HL-60/S4 (cell line): ENCODE measurements around the gene DTNB.

Source experiments
- in situ Hi-C: fragments of 300-500 bp; cut with MboI; formaldehyde crosslinking; loops from 2 replicates; pipeline ENCODE4 v1.14.3; 2022; ENCODE audit warnings: low sequenced_read_pairs

DTNB gene

DNA sequence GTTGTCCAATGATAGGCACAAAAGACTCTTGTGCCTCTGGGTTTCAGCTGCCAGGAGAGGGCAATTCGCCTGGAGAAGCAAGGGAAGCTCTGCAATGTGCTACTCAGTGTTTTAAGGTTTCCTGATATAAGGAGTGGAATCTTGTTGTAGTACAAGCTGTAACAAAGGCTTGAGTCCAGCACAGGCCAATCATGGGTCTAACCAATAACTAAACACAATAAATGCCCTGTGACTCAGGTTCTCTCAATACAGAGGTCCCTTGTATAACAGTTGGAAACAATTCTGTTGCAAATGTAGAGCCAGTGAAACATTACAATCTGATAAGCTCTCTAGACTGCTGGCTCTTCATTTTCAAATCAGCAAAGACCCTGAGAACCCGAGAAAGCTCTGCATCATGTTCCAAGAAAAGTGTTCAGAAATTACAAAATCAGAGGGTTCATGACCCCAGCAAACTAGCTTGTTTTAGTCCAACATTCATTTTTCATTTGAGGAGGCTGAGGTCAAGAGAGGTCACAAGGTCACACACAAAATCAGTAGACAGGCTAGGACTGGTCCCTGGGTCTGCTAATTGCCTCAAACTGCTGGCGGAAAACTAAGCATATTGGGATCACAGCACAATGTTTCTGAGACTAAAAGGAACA, 272.7 kb downstream of the DTNB start:
- in situ Hi-C loops: no loop called here

DNA sequence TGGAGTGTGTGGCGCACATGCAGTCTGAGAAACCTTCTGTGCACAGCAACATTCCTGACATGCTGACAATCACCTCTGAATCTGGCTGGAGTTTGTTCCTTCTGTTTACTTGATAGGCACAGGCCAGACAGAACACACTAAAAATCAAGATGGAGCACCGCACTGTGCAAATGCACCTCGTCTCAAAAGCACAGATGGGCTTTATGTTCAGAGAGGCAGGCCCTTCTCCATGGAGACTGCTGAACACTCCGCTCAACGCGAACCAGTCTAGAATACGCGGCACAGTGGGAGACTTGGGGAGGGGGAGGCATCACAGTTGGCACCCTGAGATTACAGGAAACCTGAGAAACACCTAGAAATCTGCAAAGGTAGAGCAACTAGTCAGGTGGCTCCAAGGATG, 273.2 kb downstream of the DTNB start:
- in situ Hi-C loops: no loop called here

DNA sequence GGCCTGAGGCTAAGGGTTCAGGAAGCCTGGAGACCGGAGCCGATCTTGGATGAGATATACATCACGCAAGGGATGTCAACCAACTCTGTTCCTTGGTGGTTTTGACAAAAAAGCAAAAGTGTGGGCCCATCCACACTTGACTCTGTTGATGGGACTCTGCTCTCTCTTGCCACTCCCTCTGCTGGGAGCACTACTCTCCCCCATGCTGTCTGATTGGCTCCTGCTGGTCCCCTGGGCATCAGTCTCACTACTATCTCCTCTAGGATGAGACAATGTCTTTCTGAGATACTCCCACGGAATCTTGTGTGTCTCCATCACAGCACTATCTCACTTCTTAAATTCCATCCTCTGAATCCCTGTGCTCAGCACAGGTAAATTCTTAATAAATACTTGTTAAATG, 274.8 kb downstream of the DTNB start:
- in situ Hi-C loops: no loop called here

DNA sequence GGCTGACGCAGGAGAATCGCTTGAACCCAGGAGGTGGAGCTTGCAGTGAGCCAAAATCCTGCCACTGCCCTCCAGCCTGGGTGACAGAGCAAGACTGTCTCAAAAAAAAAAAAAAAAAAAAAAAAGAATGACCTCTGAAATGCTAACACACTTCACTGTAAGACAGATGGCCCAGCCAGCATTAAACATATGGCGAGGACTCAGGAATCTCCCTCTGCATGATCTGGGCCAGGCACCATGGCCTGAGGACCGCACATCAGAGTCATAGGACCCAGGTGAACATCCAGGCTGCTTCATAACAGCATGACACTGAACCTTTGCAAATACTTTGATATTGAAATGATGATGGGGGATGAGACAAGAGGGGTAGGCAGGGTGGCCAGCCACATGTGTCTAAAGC, 275.6 kb downstream of the DTNB start:
- in situ Hi-C loops: no loop called here

DNA sequence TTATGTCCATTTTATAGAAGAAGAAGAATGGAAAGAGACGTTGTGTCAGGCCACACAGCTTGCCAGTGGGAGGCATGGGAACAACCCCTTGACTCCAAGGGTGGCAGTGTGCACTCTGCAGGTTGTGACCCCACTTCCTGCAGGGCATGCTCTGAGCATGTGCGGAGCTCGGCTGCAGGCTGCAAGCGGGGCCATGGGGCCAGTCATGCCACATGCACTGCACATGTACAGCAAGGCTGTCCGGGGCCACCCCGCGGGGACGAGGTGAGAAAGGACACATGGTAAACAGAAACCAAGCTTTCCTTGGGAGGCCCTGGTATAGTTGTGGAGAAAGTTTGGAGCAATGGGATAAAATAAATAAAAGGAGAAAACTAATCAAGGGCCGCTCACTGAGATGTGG, 284.2 kb downstream of the DTNB start:
- in situ Hi-C loops: no loop called here

DNA sequence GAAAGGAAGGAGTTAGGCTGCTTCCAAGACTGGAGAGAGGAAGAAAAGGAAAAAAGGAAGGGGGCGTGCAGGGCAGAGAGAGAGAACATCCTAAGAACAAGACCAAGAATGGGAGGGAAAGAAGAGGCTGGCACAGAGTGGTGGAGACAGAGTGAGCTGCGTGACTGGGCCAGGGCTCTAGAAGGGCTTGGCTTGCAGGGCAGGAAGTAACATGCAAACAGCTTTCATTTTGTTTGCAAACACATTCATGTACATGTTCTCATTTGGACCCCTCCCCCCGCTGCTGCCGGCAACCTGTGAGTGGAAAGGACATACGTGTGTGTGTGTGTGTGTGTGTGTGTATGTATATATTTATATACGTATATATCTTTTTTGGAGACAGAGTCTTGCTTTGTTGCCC, 284.9 kb downstream of the DTNB start:
- in situ Hi-C loops: no loop called here

DNA sequence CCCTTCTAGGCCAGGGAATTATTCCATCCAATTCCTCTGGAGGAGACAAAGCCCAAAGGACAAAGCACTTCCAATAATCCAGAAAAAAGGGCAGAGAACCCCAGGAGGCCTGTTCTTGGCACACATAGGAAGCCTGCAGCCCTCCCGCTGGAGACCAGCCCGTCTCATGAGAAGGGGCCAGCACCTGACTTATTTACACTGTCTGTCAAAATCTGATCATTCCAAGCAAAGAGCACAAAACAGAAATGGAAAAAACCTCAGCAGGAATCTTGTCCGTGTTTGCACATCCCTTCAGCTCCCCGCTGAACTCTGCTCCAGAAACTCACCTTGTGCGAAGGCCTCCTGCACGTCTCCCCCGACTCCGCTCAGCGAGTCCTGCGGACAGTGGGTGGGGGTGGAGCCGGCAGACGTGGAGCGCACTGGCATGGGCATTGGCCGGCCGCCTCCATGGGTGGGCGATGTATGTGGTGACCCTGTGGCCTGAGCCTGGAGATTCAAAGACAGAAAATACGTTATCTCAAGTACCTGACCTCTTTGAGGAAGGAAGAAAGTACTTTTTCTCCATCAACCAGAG, 285.4 kb downstream of the DTNB start:
- in situ Hi-C loops: no loop called here

DNA sequence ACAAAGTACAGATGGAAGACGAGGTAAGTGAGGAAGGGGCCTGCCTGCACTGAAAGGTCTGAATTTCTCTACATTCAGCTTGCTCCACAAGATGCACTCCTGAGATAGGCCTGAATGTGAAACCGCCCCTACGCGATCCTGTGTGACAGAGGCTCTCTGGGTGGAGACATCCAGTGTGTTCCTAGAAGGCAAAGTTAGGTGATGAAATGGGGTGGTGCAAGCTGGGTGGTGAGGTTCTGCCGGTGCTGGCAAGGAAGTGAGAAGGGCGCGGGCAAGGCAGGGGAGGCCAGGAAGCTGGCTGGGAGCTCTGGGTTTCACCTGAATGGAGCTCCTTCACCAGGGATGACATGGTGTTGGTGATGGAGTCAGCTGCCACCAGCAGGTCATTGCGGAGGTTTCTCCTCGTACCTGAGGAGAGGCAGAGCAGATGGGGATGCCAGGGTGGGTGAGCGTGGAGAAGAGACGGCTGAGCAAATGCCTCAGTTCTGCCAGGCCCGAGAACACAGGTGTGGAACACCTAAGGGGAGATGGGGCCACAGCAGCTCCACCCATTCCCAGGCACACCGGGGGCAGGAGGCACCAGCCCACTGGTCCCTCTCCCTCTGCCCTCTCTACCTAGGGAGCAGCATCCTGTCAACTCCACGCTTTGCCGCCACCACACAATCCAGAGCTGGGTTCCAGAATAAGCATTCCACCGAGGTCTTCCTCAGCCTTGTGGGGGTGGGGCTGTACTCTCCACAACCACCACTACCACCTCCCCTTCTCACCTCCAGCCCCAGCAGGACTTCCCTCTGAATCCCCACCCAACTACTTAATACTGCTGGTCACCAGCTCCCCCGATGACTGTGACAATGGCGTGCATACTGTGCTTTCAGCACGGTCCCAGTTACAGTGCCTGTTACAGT, 286.2 kb downstream of the DTNB start:
- in situ Hi-C loops: no loop called here

DNA sequence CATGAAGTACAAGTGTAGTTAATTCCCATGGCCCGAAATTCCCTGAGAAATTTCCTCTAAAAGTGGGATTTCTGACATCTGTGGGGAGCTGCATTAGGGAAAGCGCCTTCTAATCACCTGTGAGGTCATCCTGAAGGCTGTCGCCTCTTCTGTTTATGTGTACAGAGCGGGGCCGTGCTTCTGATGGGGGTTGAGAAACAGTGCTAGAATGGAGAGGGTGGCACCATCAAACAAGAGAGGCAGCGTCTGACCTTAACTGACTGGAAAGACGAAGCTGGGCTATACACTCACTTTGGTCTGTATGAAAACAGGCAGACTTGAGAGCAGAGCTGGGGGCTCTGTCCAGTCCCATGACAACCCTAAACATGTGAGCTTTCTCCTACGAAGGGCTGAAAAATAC, 287.5 kb downstream of the DTNB start:
- in situ Hi-C loops: no loop called here

DNA sequence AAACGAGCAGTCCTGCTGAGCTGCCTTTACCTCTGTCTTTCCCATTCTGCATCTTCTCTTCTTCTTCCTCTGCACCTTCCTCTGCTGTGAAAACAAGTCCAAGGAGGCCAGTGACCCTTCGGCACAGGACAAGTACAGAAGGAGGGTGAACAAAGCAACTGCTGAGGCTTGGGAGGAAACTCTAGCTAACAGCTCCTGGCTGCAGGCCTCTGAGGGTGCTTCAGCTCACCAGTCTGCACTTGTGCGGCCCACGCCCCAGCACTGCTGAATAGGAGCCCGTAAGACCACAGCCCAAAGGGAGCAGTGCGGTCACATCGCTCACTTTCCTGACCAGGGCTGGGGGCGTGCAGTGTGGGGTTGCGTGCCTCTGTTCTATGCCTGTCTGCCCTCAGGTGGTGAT, 289.6 kb downstream of the DTNB start:
- in situ Hi-C loops: no loop called here

DNA sequence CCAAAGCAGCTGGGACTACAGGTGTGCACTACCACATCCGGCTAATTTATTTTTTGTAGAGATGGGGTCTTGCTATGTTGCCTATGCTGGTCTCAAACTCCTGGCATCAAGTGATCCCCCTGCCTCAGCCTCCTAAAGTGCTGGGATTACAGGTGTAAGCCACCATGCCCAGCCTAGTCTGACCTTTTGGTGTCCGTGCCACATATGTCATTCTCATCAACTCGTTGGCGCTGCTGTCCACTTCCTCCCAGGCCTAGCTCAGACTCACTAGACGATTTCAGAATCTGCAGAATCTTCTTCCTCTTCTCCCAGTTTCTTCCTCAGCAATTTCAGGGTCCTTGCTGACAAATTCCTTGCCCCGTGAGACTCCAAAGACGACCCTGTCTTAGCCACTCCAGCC, 291.9 kb downstream of the DTNB start:
- in situ Hi-C loops: no loop called here

DNA sequence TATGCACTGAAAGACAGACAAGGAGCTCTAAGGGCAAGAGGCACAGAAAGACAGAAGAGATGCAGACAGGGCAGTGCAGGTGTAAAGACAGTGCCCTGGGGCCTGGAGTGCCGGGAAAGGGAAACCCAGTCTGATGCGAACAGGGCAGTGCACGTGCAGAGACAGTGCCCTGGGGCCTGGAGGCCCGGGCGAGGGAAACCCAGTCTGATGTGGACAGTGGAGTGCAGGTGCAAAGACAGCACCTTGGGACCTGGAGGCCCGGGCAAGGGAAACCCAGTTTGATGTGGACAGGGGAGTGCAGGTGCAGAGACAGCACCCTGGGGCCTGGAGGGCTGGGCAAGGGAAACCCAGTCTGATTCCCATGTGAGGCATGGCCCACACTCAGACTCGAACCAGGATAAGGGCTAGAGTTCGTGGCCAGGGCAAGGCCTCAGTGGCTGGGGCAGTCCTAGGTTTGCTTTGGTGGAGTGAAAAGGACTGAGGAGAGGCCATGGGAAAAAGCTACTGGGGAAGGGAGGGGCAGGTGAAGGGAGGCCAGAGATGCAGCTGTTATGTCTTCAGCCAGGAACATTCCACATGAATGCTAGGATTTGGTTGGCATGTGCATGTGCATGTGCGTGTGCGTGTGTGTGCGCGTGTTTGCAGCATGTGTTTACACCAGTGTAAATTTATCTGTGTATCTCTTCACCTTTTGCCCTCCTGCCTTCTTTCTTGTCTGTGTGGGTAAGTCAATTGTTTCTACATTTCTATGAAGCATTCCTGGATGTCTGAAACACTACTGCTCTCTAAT, 292.6 kb downstream of the DTNB start:
- in situ Hi-C loops: no loop called here

DNA sequence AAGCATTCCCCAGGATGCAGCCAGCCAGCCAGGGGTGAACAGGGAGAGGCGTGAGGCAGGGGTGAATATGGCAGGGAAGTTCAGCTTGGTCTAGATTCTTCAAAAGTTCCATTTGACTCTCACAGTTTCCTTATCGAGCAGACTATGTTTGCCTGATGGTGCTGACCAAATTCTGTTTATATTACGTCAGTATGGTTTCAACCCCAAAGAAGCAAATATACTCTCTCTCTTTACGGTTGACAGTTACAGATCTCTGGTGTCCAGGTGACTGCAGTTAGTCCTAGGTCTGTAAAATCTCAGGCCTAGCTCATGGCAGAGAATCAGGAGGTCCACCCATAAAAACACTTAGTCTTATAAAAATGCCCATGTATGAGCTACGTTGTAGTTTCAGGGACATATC, 293.4 kb downstream of the DTNB start:
- in situ Hi-C loops: no loop called here

DNA sequence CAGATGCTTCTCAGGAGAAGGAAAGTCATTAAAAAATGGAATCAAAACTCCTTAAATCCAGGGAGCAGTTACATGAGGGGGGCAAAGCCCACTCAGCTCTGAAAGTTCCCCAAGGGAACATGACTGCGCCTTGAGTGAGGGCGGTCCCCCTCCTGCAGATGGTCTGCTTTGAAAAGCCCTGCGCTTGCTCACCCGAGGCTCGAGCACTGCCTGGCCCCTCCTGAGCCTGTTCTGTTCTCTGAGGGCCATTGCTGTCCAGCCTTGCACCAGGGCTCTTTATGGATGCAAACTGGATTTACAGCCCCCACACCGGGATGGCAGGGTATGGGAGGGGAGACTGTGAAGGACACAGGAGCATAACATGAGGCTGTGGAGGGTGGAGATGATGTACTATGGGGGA, 293.8 kb downstream of the DTNB start:
- in situ Hi-C loops: no loop called here

DNA sequence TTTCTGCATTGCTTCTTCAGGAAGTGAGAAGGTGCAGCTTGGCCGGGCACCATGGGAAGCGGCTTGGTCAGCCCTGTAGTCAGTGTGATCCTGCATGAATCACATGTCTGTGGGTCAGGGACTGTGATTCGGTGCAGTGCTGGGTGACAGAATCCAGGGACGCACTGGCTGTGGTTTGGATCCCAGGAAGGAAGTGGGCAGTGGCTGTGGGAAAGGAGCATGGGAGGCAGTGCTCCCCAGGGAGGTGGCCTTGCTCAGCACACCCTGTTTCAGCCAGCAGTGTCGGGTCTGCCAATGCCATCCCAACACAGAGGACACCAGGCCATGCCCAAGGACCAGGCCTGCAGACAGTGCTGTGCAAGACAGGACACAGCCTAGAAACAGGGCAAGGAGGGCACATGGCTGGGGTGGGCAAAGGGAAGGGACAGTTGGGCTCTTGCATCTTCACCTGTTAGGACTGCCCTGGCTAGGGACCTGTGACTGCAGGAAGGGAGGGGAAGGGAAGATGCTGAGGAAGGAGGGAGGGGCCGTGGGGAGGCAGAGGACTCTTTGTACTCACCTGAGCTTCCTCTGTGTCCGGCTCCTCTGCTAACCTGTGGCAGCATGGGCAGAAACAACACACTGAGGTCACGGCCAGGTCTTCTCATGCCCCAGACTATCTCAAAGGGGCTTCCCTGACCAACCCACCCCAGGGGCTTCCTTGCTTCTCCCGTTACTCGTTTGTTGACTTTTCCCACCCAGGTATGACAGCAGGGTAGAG, 294.5 kb downstream of the DTNB start:
- in situ Hi-C loops: no loop called here

DNA sequence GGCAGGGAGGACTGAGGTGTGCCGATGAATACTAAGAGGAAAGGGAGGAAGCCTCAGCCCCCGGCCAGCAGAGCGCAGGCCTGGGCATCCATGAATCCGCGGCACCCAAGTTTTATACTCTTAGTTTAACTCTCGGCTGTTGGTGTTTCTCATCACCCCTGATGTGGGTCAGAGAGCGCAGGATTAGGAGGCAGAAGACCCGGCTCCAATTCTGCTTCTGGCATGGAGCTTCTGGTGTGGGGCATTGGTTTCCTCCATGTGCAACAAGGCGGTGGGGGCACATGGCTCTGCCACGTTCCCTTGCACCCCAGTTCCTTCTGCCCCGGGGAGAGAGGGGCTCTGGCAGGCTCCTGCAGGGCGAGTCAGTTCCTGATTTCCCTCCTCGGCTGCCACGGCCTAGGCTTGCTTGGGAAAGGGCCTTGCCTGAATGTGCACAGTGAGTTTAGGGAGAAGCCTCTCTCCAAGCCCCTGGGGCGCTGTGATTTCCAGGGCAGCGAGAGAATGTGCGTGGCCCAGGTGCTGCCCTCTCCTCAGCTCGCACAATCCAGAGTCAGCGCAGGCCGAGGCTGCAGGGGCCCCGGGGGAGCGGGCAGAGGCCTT, 295.5 kb downstream of the DTNB start:
- in situ Hi-C loops: no loop called here

DNA sequence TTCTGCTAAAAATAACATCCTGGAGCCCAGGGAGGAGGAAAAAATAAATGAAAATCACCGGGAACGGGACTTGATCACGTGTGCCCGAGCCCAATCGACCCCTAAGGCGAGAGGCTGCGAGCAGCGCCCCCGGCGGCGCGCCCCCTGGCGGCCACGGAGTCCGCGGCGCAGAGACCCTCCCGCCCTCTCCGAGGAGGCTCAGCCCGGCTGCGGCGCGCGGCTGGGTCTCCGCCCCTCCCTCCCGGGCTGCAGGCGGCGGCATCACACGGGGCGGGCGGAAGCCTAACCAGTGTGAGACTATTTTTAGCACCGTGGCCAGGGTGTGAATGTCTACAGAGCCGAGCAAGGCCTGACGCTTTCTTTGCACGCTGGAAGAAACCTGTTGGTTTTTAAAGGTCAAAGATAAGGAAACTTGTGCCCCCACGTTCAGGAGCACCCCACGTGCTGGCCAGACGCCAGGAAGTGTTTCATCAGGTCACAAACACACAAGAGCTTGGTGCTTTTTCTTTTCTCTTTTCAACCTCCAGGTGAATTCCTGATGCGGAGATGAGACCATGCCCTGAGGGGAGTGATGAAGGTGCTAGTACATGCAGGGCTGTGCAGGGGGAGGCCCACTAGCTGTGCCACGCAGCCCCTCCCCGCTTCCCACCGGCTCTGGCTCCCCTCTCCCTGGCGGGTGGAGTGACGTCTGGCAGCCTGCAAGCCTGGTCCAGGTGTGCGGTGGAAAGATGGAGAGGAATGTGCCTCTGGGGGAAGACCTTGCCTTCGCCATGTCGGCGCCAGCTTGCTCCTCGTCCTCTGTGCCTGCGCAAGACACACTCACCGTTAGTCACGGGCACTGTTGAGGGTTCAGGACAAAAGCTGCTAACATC, 296.4 kb downstream of the DTNB start:
- in situ Hi-C loops: no loop called here

DNA sequence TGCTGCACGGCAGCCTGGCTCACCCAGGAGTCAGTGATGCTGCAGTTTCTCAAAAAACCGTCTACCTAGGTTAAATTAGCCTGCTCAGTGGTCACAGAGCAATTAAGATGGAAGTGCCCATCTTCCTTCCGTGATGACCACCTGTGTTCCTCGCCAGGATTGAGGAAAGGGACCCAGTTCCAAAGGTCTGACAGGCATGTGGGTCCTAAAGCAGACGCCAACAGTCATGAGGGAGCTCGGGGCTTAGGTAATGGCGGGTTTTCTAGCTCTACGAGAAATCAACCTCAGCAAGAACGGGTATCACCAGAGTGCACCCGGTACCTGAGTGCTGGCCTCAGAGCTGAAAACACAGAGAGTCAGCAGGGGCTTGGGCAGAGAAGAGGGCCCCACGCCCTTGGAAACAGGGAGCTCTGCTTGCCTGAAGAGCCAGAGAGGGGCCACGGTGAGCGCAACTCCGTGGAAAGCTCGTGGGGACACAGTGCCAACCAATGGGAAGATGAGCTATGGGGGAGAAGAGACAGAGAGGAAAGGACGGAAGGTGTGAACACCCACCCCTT, 297.3 kb downstream of the DTNB start:
- in situ Hi-C loops: no loop called here

DNA sequence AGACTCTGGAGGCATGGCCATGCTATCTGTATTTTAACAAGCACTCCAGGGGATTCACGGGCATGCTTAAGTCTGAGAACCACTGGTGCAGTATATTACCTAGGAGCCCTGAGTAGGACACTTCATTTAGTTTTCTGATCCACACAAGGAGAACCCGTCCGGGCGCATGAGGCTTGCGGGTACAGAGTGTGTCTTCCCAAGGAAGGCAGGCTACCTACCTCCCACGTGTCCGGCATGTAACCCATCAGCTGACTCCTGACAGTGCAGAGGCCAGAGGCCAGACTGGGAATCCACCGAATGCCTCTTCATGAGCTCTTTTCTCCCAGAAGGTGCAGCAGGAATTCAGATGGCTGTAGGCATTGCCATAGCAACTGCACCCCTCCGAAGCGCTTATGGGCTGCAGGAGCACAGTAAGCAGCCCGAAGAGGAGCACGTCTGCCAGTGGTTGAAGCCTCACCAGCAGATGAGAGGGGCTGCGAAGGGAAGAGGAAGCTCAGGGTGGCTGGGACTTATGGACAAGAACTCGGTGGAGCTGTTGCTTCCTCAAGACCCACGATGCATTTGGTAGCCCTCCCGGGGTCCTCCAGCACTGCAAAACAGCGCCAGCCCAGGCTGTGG, 297.9 kb downstream of the DTNB start:
- in situ Hi-C loops: no loop called here
